SU-DHL-6 (cell line): ENCODE measurements around the gene CTDSPL.

Source experiments
- CTCF ChIP-seq: fragments of 200-600 bp; sonication (generic); IDR thresholded peaks from one replicate; pipeline ENCODE4 v1.5.1; 2017; ENCODE audit warnings: antibody characterized with exemption, mild to moderate bottlenecking, low read length, moderate library complexity; ENCODE audit not compliant: insufficient read depth, poor library complexity, severe bottlenecking
- EZH2phosphoT487 ChIP-seq: fragments of 200-600 bp; sonication (generic), shearing (Covaris generic); conservative IDR thresholded peaks from 2 replicates; pipeline ENCODE4 v1.6.1; 2018; ENCODE audit warnings: mild to moderate bottlenecking, antibody characterized with exemption, low read length, moderate library complexity, mixed read lengths

DNA sequence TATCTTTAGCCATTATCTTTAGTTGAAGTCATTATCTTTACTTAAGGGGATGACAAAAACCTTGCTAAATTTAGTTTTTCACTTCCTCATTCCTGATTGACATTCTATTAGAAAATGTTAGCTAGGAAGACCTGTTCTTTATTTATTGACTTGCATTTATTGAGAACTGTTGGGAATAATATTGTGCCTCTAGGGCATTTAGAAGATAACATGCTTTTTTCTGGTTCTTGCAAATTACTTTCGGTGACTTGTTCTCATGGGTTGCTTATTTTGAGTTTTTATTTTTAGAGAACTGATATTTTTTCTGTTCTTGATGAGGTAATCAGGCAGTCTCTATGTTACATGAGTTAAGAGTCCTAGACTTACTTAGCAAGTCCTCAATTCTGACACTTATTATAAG, 48.3 kb upstream of the CTDSPL start:
- no peak for TF ChIP-seq CTCF
- no peak for TF ChIP-seq EZH2phosphoT487
